ENCODE data around the gene ZFP92. TPM values are rescaled to one million over a fixed set of nuclear protein-coding genes. Genes with fewer than 3 reads are reported as not detected.

The ZFP92 gene
- total and polyA plus RNA-seq, 2 donors (not counting 3 experiments of a cell fraction or from before 2014, with no cell fraction given) = 0.36 to 1.2 TPM

GRCh38 chrX:153438532-153438931, 27.3 kb downstream of the ZFP92 start:
- TF ChIP-seq, protein P1, sequence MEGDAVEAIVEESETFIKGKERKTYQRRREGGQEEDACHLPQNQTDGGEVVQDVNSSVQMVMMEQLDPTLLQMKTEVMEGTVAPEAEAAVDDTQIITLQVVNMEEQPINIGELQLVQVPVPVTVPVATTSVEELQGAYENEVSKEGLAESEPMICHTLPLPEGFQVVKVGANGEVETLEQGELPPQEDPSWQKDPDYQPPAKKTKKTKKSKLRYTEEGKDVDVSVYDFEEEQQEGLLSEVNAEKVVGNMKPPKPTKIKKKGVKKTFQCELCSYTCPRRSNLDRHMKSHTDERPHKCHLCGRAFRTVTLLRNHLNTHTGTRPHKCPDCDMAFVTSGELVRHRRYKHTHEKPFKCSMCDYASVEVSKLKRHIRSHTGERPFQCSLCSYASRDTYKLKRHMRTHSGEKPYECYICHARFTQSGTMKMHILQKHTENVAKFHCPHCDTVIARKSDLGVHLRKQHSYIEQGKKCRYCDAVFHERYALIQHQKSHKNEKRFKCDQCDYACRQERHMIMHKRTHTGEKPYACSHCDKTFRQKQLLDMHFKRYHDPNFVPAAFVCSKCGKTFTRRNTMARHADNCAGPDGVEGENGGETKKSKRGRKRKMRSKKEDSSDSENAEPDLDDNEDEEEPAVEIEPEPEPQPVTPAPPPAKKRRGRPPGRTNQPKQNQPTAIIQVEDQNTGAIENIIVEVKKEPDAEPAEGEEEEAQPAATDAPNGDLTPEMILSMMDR (IDR thresholded peaks at IDR 0.05; ENCODE audit: extremely low read depth in 1 of 2, insufficient read depth in 1 of 2, low read depth in 1 of 2, low read length in 2 of 2) = peak; percentile 5 to 16
- TF ChIP-seq JUN (IDR thresholded peaks at IDR 0.05; ENCODE audit: borderline replicate concordance, insufficient read depth, insufficient read length, low read depth) = no peak
- peak; percentile 88 for FAIRE-seq
- POLR2A ChIA-PET = no interaction called here
- Histone ChIP-seq H4K20me1 (replicated peaks; ENCODE audit: control insufficient read depth, extremely low read depth, insufficient read depth, low read length) (no peaks in the 10 kb centered on the region), H3K9me3 (replicated peaks; ENCODE audit: control insufficient read depth, insufficient read depth, low read length) (no peaks in the 10 kb centered on the region), H3K36me3 (ENCODE audit: control insufficient read depth in 2 of 2, extremely low read depth in 1 of 2, insufficient read depth in 2 of 2, low read length in 2 of 2) (no peaks in the 10 kb centered on the region), H3K9ac (replicated peaks; ENCODE audit: extremely low read depth, insufficient read depth, low read length) (no peak overlapping the region), H3K4me2 (ENCODE audit: insufficient read depth, low read length) (no peak overlapping the region), H3K27ac (ENCODE audit: insufficient read depth, low read depth, low read length) (no peak overlapping the region), H3K4me1 (ENCODE audit: control insufficient read depth, extremely low read depth, insufficient read depth, low read length) (no peaks in the 10 kb centered on the region), H3K4me3 (replicated peaks in 1 of 3; ENCODE audit: insufficient read depth in 1 of 3, low read depth in 1 of 3, low read length in 3 of 3) (no peak overlapping the region), H3K27me3 (ENCODE audit: control insufficient read depth in 2 of 2, insufficient read depth in 2 of 2, low read length in 2 of 2) (no peaks in the 10 kb centered on the region), H3K9me1 (replicated peaks; ENCODE audit: control insufficient read depth, extremely low read depth, insufficient read depth, low read length) (no peaks in the 10 kb centered on the region), H3K79me2 (ENCODE audit: control insufficient read depth, insufficient read depth, low read length) (no peaks in the 10 kb centered on the region), H2AFZ (ENCODE audit: low read depth, low read length) (no peak overlapping the region)
- BruUV-seq (replicated peaks) = no TSS peak
- CTCF ChIA-PET = interaction anchor here (0.7 to 2.4 kb wide), 7 partner anchors 15 to 497 kb away, joined by 3 to 14 read pairs (median 4); no protein-coding TSS in a partner anchor
- dilution Hi-C loops (cut with MboI; ENCODE audit: extremely low pct_ligation_motif_present, low sequenced_read_pairs) = no loop called here
- intact Hi-C loops (cut with micrococcal nuclease) = loop anchor here (10.0 kb wide), 1 partner anchor 404 kb away; no protein-coding TSS in a partner anchor
- peak; percentile 16 for DNase-seq (ENCODE audit: low read depth, low spot score)

DNA sequence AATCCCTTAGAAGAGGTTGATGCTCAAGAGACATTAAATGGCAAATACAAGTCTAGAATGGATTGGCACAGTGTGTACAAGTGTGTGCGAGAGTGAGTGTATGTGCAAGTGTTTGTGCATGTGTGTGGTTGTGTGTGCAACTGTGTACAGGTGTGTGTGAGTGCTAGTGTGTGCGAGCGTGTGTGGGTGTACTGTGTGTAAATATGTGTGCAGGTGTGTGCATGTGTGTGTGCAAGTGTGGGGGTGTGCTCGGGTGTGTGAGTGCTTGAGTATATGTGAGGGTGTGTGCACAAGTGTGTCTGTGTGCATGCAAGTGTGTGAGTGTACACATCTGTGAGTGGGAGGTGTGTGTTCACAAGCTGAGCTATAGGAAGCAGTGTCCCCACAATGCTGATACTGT, 28.7 kb downstream of the ZFP92 start:
- TF ChIP-seq, protein P1 (IDR thresholded peaks at IDR 0.05; ENCODE audit: extremely low read depth in 1 of 2, insufficient read depth in 1 of 2, low read depth in 1 of 2, low read length in 2 of 2) = no peak
- no peak for TF ChIP-seq EZH2 (IDR thresholded peaks at IDR 0.05; ENCODE audit: borderline replicate concordance, low read depth, low read length, severe bottlenecking)
- TF ChIP-seq POLR2AphosphoS5 (IDR thresholded peaks at IDR 0.05; ENCODE audit: insufficient read depth, low read depth, low read length) = no peak
- no peak for TF ChIP-seq GATA2 (IDR thresholded peaks at IDR 0.05; ENCODE audit: insufficient read depth, insufficient read length, low read depth, low read length)
- TF ChIP-seq POLR2A (IDR thresholded peaks at IDR 0.05; ENCODE audit: low read depth, low read length) = no peak
- TF ChIP-seq, protein P2, sequence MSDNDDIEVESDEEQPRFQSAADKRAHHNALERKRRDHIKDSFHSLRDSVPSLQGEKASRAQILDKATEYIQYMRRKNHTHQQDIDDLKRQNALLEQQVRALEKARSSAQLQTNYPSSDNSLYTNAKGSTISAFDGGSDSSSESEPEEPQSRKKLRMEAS (IDR thresholded peaks at IDR 0.05; ENCODE audit: insufficient read depth, insufficient read length) = no peak
- TF ChIP-seq JUN (IDR thresholded peaks at IDR 0.05; ENCODE audit: borderline replicate concordance, insufficient read depth, insufficient read length, low read depth) = no peak
- no peak for TF ChIP-seq FOS (IDR thresholded peaks at IDR 0.05; ENCODE audit: borderline replicate concordance, insufficient read depth, low read length)
- TF ChIP-seq MYC (IDR thresholded peaks at IDR 0.05; ENCODE audit: low read depth, low read length) = no peak
- Histone ChIP-seq H3K4me2 (ENCODE audit: insufficient read depth, low read length) (no peak overlapping the region), H4K20me1 (replicated peaks; ENCODE audit: control insufficient read depth, extremely low read depth, insufficient read depth, low read length) (no peaks in the 10 kb centered on the region), H3K9me3 (replicated peaks; ENCODE audit: control insufficient read depth, insufficient read depth, low read length) (no peaks in the 10 kb centered on the region), H2AFZ (ENCODE audit: low read depth, low read length) (no peak overlapping the region), H3K27ac (ENCODE audit: insufficient read depth, low read depth, low read length) (no peak overlapping the region), H3K4me1 (ENCODE audit: control insufficient read depth, extremely low read depth, insufficient read depth, low read length) (no peaks in the 10 kb centered on the region), H3K9ac (replicated peaks; ENCODE audit: extremely low read depth, insufficient read depth, low read length) (no peak overlapping the region), H3K4me3 (replicated peaks in 1 of 3; ENCODE audit: insufficient read depth in 1 of 3, low read depth in 1 of 3, low read length in 3 of 3) (no peak overlapping the region), H3K79me2 (ENCODE audit: control insufficient read depth, insufficient read depth, low read length) (no peaks in the 10 kb centered on the region), H3K27me3 (ENCODE audit: control insufficient read depth in 2 of 2, insufficient read depth in 2 of 2, low read length in 2 of 2) (no peaks in the 10 kb centered on the region), H3K9me1 (replicated peaks; ENCODE audit: control insufficient read depth, extremely low read depth, insufficient read depth, low read length) (no peaks in the 10 kb centered on the region), H3K36me3 (ENCODE audit: control insufficient read depth in 2 of 2, extremely low read depth in 1 of 2, insufficient read depth in 2 of 2, low read length in 2 of 2) (no peaks in the 10 kb centered on the region)
- FAIRE-seq (no peak), DNase-seq (ENCODE audit: low read depth, low spot score) (no peak)
- dilution Hi-C loops (cut with MboI; ENCODE audit: extremely low pct_ligation_motif_present, low sequenced_read_pairs) (no loop called here), intact Hi-C loops (cut with micrococcal nuclease) (loop anchor here (10.0 kb wide), 1 partner anchor 405 kb away; no protein-coding TSS in a partner anchor)
- CTCF ChIA-PET = interaction anchor here (1.1 kb wide), 1 partner anchor 21 kb away, joined by 4 read pairs; no protein-coding TSS in a partner anchor
- no TSS peak for BruUV-seq (replicated peaks)
- POLR2A ChIA-PET = no interaction called here

Data from endothelial cell of umbilical vein (primary cell).